ENCODE data around the gene IFNA6. TPM values are rescaled to one million over a fixed set of nuclear protein-coding genes. Genes with fewer than 3 reads are reported as not detected.

The IFNA6 gene
- total RNA-seq, 1 donor from 2014 or later: not detected

GRCh38 chr9:21334701-21335632, 15.7 kb downstream of the IFNA6 start, which contains the start of gene KLHL9:
TSS of gene KLHL9 (minus strand) at chr9:21335404. CDS start at chr9:21334859, 545 bp downstream.
- peak; percentile 96 for DNase-seq (ENCODE audit: missing footprints)
- intact Hi-C loops (cut with DNase I): loop anchor here (5.0 kb wide), 1 partner anchor 467 kb away; the partner anchor contains the start of gene MTAP
- ATAC-seq: peak; percentile 100

GRCh38 chr9:21333226-21333625, 17.5 kb downstream of the IFNA6 start:
- intact Hi-C loops (cut with DNase I): no loop called here
- no peak for DNase-seq (ENCODE audit: missing footprints)
- ATAC-seq: no peak

- intact Hi-C loops (cut with DNase I): no loop called here
- DNase-seq (ENCODE audit: missing footprints) (no peak), ATAC-seq (no peak)
Observed at GRCh38 chr9:21331676-21332402, 18.8 kb downstream of the IFNA6 start.

- intact Hi-C loops (cut with DNase I): no loop called here
- no peak for ATAC-seq
- no peak for DNase-seq (ENCODE audit: missing footprints)
Observed at GRCh38 chr9:21326526-21327139, 24.1 kb downstream of the IFNA6 start.

- no peak for ATAC-seq
- peak; percentile 55 for DNase-seq (ENCODE audit: missing footprints)
- intact Hi-C loops (cut with DNase I): no loop called here
Observed at GRCh38 chr9:21324047-21324446, 26.6 kb downstream of the IFNA6 start.

GRCh38 chr9:21322911-21323461, 27.7 kb downstream of the IFNA6 start:
- DNase-seq (ENCODE audit: missing footprints): no peak
- no peak for ATAC-seq
- intact Hi-C loops (cut with DNase I): no loop called here

GRCh38 chr9:21320465-21320864, 30.2 kb downstream of the IFNA6 start:
- intact Hi-C loops (cut with DNase I): no loop called here
- ATAC-seq: no peak

GRCh38 chr9:21317956-21318923, 32.4 kb downstream of the IFNA6 start:
- intact Hi-C loops (cut with DNase I): loop anchor here (1.0 to 5.0 kb wide), 2 partner anchors 79 to 471 kb away; no protein-coding TSS in a partner anchor
- peak; percentile 63 for ATAC-seq
- no peak for DNase-seq (ENCODE audit: missing footprints)

More at GRCh38 chr9:21320465-21320864, 30.2 kb downstream of the IFNA6 start:
- no peak for DNase-seq (ENCODE audit: missing footprints)

GRCh38 chr9:21316860-21317259, 33.8 kb downstream of the IFNA6 start:
- DNase-seq (ENCODE audit: missing footprints): no peak
- intact Hi-C loops (cut with DNase I): loop anchor here (5.0 kb wide), 1 partner anchor 80 kb away; no protein-coding TSS in a partner anchor
- no peak for ATAC-seq

GRCh38 chr9:21316032-21316842, 34.5 kb downstream of the IFNA6 start:
- DNase-seq (ENCODE audit: missing footprints) (no peak), ATAC-seq (peak; percentile 44)
- intact Hi-C loops (cut with DNase I): loop anchor here (5.0 kb wide), 1 partner anchor 81 kb away; no protein-coding TSS in a partner anchor

- ATAC-seq: no peak
- intact Hi-C loops (cut with DNase I): no loop called here
- no peak for DNase-seq (ENCODE audit: missing footprints)
Observed at GRCh38 chr9:21314152-21314551, 36.5 kb downstream of the IFNA6 start.

GRCh38 chr9:21311889-21312288, 38.8 kb downstream of the IFNA6 start:
- intact Hi-C loops (cut with DNase I): no loop called here
- no peak for DNase-seq (ENCODE audit: missing footprints)
- ATAC-seq: no peak

- intact Hi-C loops (cut with DNase I): no loop called here
- DNase-seq (ENCODE audit: missing footprints) (no peak), ATAC-seq (no peak)
Observed at GRCh38 chr9:21305213-21305612, 45.5 kb downstream of the IFNA6 start, which contains the start of gene IFNA5. TSS of gene IFNA5 (minus strand) at chr9:21305313. CDS start at chr9:21305256, 57 bp downstream.

Data from Right ventricle myocardium inferior (tissue), 1 donor.